Endothelial cell (in vitro differentiated cells): ENCODE measurements around the gene ZNF362. TPM values are rescaled to one million over a fixed set of nuclear protein-coding genes. Genes with fewer than 3 reads are reported as not detected.
A peak's percentile ranks its signal among the peaks of the same experiment; 100 is the strongest.

Experiments
- DNase-seq: peaks from one replicate; pipeline ENCODE4 v3.0.0; 2021; ENCODE audit warnings: low spot score
- H3K27ac Mint-ChIP-seq: one replicate; pipeline ENCODE4 v1.8.0; 2021; ENCODE audit warnings: mixed read lengths, inconsistent platforms; ENCODE audit not compliant: unreplicated experiment
- H3K27me3 Mint-ChIP-seq: one replicate; pipeline ENCODE4 v1.8.0; 2021; ENCODE audit warnings: mild to moderate bottlenecking, moderate library complexity, mixed read lengths, inconsistent platforms; ENCODE audit not compliant: unreplicated experiment
- H3K36me3 Mint-ChIP-seq: one replicate; pipeline ENCODE4 v1.8.0; 2021; ENCODE audit warnings: mild to moderate bottlenecking, low read depth, mixed read lengths, inconsistent platforms; ENCODE audit not compliant: unreplicated experiment
- H3K4me1 Mint-ChIP-seq: one replicate; pipeline ENCODE4 v1.8.0; 2021; ENCODE audit warnings: mild to moderate bottlenecking, mixed read lengths, inconsistent platforms; ENCODE audit not compliant: unreplicated experiment
- H3K4me3 Mint-ChIP-seq: one replicate; pipeline ENCODE4 v1.8.0; 2021; ENCODE audit warnings: mild to moderate bottlenecking, mixed read lengths, inconsistent platforms; ENCODE audit not compliant: unreplicated experiment
- H3K9me3 Mint-ChIP-seq: one replicate; pipeline ENCODE4 v1.8.0; 2021; ENCODE audit warnings: mixed read lengths, inconsistent platforms; ENCODE audit not compliant: unreplicated experiment
- long read RNA-seq: library from polyadenylated mRNA; unstranded; transcript quantifications from one replicate; pipeline ENCODE4 v2.0.0, GENCODE V29; 2020; ENCODE audit not compliant: unreplicated experiment
- total RNA-seq: library from RNA; stranded (reverse); fragmentation: NEBNext Ultra II Directional; extraction: Animal tissue kit (Norgen Biotek cat#: 25700); gene quantifications from one replicate; pipeline ENCODE4 v1.2.1, GENCODE V29; 2021; ENCODE audit not compliant: unreplicated experiment
- TF ChIP-seq, protein P1 (sequence below): fragments of 200-600 bp; sonication (generic); IDR thresholded peaks from one replicate; pipeline ENCODE4 v1.5.0; 2021; ENCODE audit warnings: antibody characterized with exemption; ENCODE audit not compliant: unreplicated experiment

Gene ZNF362, protein sequence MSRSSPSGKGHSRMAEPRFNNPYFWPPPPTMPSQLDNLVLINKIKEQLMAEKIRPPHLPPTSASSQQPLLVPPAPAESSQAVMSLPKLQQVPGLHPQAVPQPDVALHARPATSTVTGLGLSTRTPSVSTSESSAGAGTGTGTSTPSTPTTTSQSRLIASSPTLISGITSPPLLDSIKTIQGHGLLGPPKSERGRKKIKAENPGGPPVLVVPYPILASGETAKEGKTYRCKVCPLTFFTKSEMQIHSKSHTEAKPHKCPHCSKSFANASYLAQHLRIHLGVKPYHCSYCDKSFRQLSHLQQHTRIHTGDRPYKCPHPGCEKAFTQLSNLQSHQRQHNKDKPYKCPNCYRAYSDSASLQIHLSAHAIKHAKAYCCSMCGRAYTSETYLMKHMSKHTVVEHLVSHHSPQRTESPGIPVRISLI
- 70.0 TPM for total RNA-seq
- long read RNA-seq, partial matches to known transcripts: 4 of 7 reads
- long read RNA-seq, other reads (novel, unspliced or antisense): 3 of 7 reads

DNA sequence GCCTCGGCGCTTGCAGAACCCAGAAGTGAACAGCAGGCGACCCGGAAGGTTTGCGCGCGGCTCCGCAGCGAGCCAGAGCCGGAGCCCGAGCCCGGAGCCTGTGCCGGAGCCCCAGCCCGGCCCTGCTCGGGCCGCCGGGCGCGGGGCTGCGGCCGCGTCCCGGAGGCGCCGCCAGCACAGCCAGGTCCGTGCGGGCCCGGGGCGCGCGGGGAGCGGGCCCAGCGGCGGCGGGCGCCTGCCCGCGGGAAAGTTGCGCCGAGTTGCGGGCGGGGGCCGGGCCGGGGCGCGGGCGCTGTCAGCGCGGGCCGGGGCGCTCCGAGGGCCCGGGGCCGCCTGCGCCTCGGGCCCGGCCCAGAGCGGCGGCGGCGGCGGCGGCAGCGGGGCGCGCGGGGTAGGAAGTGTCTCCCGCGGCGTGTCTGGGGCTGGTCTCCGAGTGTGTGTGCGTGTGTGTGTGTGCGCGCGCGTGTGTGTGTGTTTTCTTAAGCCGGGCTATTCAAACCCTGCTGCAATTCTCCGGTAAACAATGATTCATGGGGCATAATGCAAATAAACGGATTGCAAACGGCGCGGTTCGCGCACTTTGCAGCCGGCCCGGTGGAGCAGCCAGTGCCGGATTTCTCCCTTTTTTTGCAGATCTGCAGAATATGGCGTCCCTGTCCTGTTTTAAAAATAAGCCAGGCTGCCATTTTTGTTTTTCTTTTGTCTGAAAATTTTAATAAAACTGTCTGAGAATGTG lies at the start of gene ZNF362:
TSS of gene ZNF362 (plus strand) at position 22 of the 736 bp plus-strand sequence. CDS start 14,083 bp downstream, outside the sequence.
- Mint-ChIP-seq H3K9me3 (no peaks in the 10 kb centered on the region), H3K27me3 (peaks cover 16% of the 10 kb centered on the region), H3K36me3 (peaks cover 12% of the 10 kb centered on the region), H3K27ac (peak within 1 kb of the TSS; percentile 96), H3K4me3 (peak within 1 kb of the TSS; percentile 100), H3K4me1 (peaks cover 27% of the 10 kb centered on the region)
- TF ChIP-seq, protein P1, sequence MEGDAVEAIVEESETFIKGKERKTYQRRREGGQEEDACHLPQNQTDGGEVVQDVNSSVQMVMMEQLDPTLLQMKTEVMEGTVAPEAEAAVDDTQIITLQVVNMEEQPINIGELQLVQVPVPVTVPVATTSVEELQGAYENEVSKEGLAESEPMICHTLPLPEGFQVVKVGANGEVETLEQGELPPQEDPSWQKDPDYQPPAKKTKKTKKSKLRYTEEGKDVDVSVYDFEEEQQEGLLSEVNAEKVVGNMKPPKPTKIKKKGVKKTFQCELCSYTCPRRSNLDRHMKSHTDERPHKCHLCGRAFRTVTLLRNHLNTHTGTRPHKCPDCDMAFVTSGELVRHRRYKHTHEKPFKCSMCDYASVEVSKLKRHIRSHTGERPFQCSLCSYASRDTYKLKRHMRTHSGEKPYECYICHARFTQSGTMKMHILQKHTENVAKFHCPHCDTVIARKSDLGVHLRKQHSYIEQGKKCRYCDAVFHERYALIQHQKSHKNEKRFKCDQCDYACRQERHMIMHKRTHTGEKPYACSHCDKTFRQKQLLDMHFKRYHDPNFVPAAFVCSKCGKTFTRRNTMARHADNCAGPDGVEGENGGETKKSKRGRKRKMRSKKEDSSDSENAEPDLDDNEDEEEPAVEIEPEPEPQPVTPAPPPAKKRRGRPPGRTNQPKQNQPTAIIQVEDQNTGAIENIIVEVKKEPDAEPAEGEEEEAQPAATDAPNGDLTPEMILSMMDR: no peak
- peak; percentile 79 for DNase-seq

DNA sequence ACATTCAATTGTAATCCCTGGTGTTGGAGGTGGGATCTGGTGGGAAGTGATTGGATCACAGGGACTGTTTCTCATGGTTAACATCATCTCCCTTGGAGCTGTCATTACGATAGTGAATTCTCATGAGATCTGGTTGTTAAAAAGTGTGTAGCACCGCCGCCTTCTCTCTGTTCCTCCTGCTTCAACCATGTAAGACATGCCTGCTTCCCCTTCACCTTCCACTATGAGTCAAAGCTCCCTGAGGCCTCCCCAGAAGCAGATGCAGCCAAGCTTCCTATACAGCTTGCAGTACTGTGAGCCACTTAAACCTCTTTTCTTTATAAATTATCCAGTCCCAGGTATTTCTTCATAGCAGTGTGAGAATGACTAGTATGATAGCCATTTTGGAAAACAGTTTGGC lies 44.3 kb upstream of the ZNF362 start:
- Mint-ChIP-seq H3K4me3 (no peak overlapping the region), H3K36me3 (no peaks in the 10 kb centered on the region), H3K27ac (no peak overlapping the region), H3K27me3 (no peaks in the 10 kb centered on the region), H3K9me3 (no peaks in the 10 kb centered on the region), H3K4me1 (no peaks in the 10 kb centered on the region)
- TF ChIP-seq, protein P1: no peak
- no peak for DNase-seq

DNA sequence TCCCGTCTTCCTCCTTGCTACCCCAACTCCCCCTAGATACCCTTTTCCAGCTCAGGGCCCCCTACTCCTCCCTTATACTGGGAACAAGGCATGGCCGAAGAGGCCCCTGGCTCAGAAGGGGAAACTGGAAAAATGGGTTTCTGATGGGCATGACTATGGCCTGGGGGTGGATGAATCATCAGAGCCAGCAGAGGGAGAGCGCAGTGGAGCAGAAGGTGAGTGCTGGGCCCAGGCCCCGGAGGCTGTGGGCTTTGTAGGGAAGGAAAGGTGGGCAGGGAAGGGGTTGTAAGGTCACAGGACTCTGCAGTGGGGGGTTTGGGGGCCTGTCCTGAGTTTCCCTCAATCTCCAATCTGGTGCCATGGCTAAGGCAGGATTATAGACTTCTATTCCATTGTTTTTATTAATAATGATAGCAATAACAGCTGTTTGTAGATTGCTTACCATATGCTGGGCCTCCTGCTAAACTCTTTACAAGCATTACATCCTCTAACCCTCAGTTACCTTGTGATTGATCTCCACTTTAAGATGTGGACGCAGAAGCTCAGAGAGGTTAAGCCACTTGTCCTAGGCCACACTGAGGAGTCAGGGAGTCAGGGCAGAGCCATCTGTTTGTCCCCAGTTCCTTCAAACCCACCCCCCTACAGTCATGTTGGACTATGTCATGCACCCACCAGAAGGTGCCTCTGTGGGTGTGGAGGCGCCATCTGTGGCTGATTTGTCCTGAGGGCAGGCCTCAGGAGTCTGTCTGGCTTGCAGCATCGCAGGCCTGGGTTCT lies 36.2 kb upstream of the ZNF362 start:
- no peak for DNase-seq
- Mint-ChIP-seq H3K27ac (no peak overlapping the region), H3K4me1 (peaks cover 22% of the 10 kb centered on the region), H3K27me3 (peaks cover 8% of the 10 kb centered on the region), H3K9me3 (no peaks in the 10 kb centered on the region), H3K36me3 (peaks cover 4% of the 10 kb centered on the region), H3K4me3 (no peak overlapping the region)
- TF ChIP-seq, protein P1: no peak

DNA sequence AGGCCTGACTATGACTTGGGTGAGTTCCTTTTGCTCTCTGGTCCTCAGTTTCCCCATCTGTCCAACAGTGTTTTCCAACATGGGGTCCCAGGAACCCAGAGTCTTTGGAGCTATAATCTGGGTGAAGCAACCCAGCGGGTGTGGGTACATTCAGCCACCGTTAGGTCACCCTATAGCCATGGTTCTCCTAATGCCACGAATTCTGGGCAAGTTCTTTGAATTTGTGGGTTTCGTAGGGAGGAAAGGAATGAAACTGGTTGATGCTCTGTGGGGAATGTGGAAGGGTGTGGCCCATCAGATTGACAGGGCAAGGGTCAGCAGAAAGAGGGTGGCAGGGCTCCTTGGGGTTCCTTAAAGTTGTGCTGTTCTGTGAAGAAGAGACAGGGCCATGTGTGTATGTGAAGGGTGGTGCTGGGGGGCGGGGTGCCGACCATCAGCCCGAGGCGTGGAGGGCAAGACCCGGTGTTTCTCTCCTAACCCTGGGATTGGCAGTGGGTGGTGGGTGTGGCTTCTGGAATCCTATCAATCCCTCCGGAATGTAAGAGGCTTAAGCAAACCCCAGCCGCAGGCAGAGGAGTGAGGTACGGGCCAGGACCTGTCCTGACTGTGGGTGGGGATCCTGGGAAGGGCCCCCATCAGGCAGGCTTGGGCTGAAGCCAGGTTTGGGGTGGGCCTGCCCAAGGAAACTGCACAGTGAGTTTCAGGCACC lies 35.5 kb upstream of the ZNF362 start:
- H3K27ac Mint-ChIP-seq: no peak overlapping the region
- H3K9me3 Mint-ChIP-seq: no peaks in the 10 kb centered on the region
- no peak overlapping the region for H3K4me3 Mint-ChIP-seq
- H3K27me3 Mint-ChIP-seq: peaks cover 8% of the 10 kb centered on the region
- H3K36me3 Mint-ChIP-seq: peaks cover 4% of the 10 kb centered on the region
- peaks cover 22% of the 10 kb centered on the region for H3K4me1 Mint-ChIP-seq
- no peak for DNase-seq
- TF ChIP-seq, protein P1: no peak
